SK-N-SH treated with all-trans-retinoic acid at 6 μM for 48 hours (cell line): Measurements from ENCODE around the gene RRAS.
A peak's percentile ranks its signal among the peaks of the same experiment; 100 is the strongest.

Source experiments
- ATAC-seq: fragments of 200-7000 bp; cut with Tn5 transposase; 3 replicates; pipeline ENCODE4 v1.9.1; 2020; ENCODE audit warnings: mild to moderate bottlenecking, moderate library complexity
- ARNTL ChIP-seq: fragments of 450-650 bp; formaldehyde crosslinking; IDR thresholded peaks from 2 replicates; pipeline ENCODE4 v1.5.0; 2020; ENCODE audit warnings: low read depth, mild to moderate bottlenecking, moderate library complexity, borderline replicate concordance
- BACH2 ChIP-seq: fragments of 250-450 bp; sonication (Bioruptor Pico); IDR thresholded peaks from 2 replicates; pipeline ENCODE4 v1.9.0; 2021; ENCODE audit warnings: mild to moderate bottlenecking, borderline replicate concordance
- CSDC2 ChIP-seq: fragments of 250-450 bp; sonication (Bioruptor Pico); IDR thresholded peaks from 2 replicates; pipeline ENCODE4 v1.5.0; 2020; ENCODE audit warnings: mild to moderate bottlenecking, moderate library complexity
- CSRNP3 ChIP-seq: fragments of 250-450 bp; sonication (Bioruptor Pico); IDR thresholded peaks from 2 replicates; pipeline ENCODE4 v1.5.1; 2021; ENCODE audit warnings: mild to moderate bottlenecking, moderate library complexity
- ESRRG ChIP-seq: fragments of 250-450 bp; sonication (Bioruptor Pico); IDR thresholded peaks from 2 replicates; pipeline ENCODE4 v1.6.1; 2021; ENCODE audit warnings: mild to moderate bottlenecking
- GLIS3 ChIP-seq: fragments of 250-450 bp; sonication (Bioruptor Pico); IDR thresholded peaks from 2 replicates; pipeline ENCODE4 v1.5.0; 2020; ENCODE audit warnings: mild to moderate bottlenecking, moderate library complexity
- ISL1 ChIP-seq: fragments of 250-450 bp; sonication (Bioruptor Pico); IDR thresholded peaks from 2 replicates; pipeline ENCODE4 v2.1.2; 2022; ENCODE audit warnings: mild to moderate bottlenecking, moderate library complexity
- OSR1 ChIP-seq: fragments of 250-450 bp; sonication (Bioruptor Pico); IDR thresholded peaks from 2 replicates; pipeline ENCODE4 v1.8.0; 2022; ENCODE audit warnings: moderate library complexity, mild to moderate bottlenecking, inconsistent platforms
- PATZ1 ChIP-seq: fragments of 250-450 bp; sonication (Bioruptor Pico); IDR thresholded peaks from 2 replicates; pipeline ENCODE4 v1.8.0; 2020; ENCODE audit warnings: mild to moderate bottlenecking, moderate library complexity, borderline replicate concordance
- POU6F1 ChIP-seq: fragments of 250-450 bp; sonication (Bioruptor Pico); IDR thresholded peaks from 2 replicates; pipeline ENCODE4 v1.8.0; 2021; ENCODE audit warnings: low read depth, mild to moderate bottlenecking, moderate library complexity, borderline replicate concordance
- PPARA ChIP-seq: fragments of 250-450 bp; sonication (Bioruptor Pico); IDR thresholded peaks from 2 replicates; pipeline ENCODE4 v1.5.0; 2020; ENCODE audit warnings: mild to moderate bottlenecking, borderline replicate concordance
- SNAI2 ChIP-seq: fragments of 250-450 bp; sonication (Bioruptor Pico); IDR thresholded peaks from 2 replicates; pipeline ENCODE4 v1.5.0; 2020; ENCODE audit warnings: mild to moderate bottlenecking, moderate library complexity
- TCF4 ChIP-seq: fragments of 250-450 bp; sonication (Bioruptor Pico); IDR thresholded peaks from 2 replicates; pipeline ENCODE4 v1.8.0; 2021; ENCODE audit warnings: mild to moderate bottlenecking, moderate library complexity, borderline replicate concordance
- TOX ChIP-seq: fragments of 250-450 bp; sonication (Bioruptor Pico); IDR thresholded peaks from 2 replicates; pipeline ENCODE4 v1.8.0; 2021; ENCODE audit warnings: mild to moderate bottlenecking, moderate library complexity, borderline replicate concordance
- TSHZ2 ChIP-seq: fragments of 250-450 bp; sonication (Bioruptor Pico); IDR thresholded peaks from 2 replicates; pipeline ENCODE4 v1.5.0; 2020; ENCODE audit warnings: mild to moderate bottlenecking, moderate library complexity
- ZC3H10 ChIP-seq: fragments of 250-450 bp; sonication (Bioruptor Pico); IDR thresholded peaks from 2 replicates; pipeline ENCODE4 v1.5.1; 2021; ENCODE audit warnings: mild to moderate bottlenecking, moderate library complexity
- ZFP30 ChIP-seq: fragments of 450-650 bp; formaldehyde crosslinking; IDR thresholded peaks from 2 replicates; pipeline ENCODE4 v1.5.0; 2022; ENCODE audit warnings: mild to moderate bottlenecking, moderate library complexity
- ZNF565 ChIP-seq: fragments of 450-650 bp; formaldehyde crosslinking; conservative IDR thresholded peaks from 2 replicates; pipeline ENCODE4 v1.5.0; 2020; ENCODE audit warnings: low read depth, mild to moderate bottlenecking, moderate library complexity
- ZNF70 ChIP-seq: fragments of 450-650 bp; formaldehyde crosslinking; IDR thresholded peaks from 2 replicates; pipeline ENCODE4 v1.5.0; 2020; ENCODE audit warnings: mild to moderate bottlenecking, moderate library complexity
- ZNF8 ChIP-seq: fragments of 450-650 bp; formaldehyde crosslinking; IDR thresholded peaks from 2 replicates; pipeline ENCODE4 v1.5.0; 2020; ENCODE audit warnings: mild to moderate bottlenecking, moderate library complexity

RRAS gene

GRCh38 chr19:49665351-49666119 lies 25.6 kb upstream of the RRAS start, which contains the start of the genes BCL2L12 and IRF3:
BCL2L12 (plus strand) TSS chr19:49665933; CDS start chr19:49666693, 760 bp downstream.
IRF3 (minus strand) TSS chr19:49665857; CDS start chr19:49664838, 1,019 bp downstream.
- ATAC-seq = peak; percentile 88
- TF ChIP-seq PATZ1 = 0 out of 2 replicates have a peak, but pooled peaks have one; percentile 15
- no peak for TF ChIP-seq CSDC2 (CRISPR knock-in tag)

- TF ChIP-seq ZNF70 (CRISPR knock-in tag) = no peak
- TF ChIP-seq, all 23 proteins: peak for 0
- no peak; the same call in 2 of the 3 replicates for ATAC-seq
These were observed 25.1 kb upstream of the RRAS start for GRCh38 chr19:49665036-49665350.

- peak; percentile 77 for ATAC-seq
- TF ChIP-seq POU6F1 (CRISPR knock-in tag) = no peak
- peak; percentile 55; the same call in 1 of the 2 replicates for TF ChIP-seq ESRRG
These were observed 24.5 kb upstream of the RRAS start for GRCh38 chr19:49664171-49665035.

GRCh38 chr19:49663224-49663623 lies 23.3 kb upstream of the RRAS start:
- no peak for ATAC-seq
- TF ChIP-seq ZNF565 (CRISPR knock-in tag) (no peak), GLIS3 (CRISPR knock-in tag) (no peak), ARNTL (CRISPR knock-in tag) (no peak), PPARA (CRISPR knock-in tag) (no peak), TSHZ2 (CRISPR knock-in tag) (no peak), ZNF8 (CRISPR knock-in tag) (no peak), ZNF70 (CRISPR knock-in tag) (no peak), CSRNP3 (CRISPR knock-in tag) (no peak), SNAI2 (CRISPR knock-in tag) (no peak), BACH2 (no peak), OSR1 (CRISPR knock-in tag) (no peak), ISL1 (CRISPR knock-in tag) (no peak), PATZ1 (no peak), TOX (CRISPR knock-in tag) (no peak), TCF4 (CRISPR knock-in tag) (no peak), ZFP30 (CRISPR knock-in tag) (no peak), ZC3H10 (CRISPR knock-in tag) (no peak), POU6F1 (CRISPR knock-in tag) (no peak)
- TF ChIP-seq, all 23 proteins: peak for 0
